ENCODE results near the gene MLEC. TPM values are rescaled to one million over a fixed set of nuclear protein-coding genes. Genes with fewer than 3 reads are reported as not detected.

Gene MLEC
- total RNA-seq, 2 donors from 2014 or later: 49.1 to 63.1 TPM

- no peaks in the 10 kb centered on the region for H3K9me3 ChIP-seq
- no peak for TF ChIP-seq CTCF (IDR thresholded peaks at IDR 0.05)
- ATAC-seq (ENCODE audit: insufficient number of reproducible peaks, low FRiP score, low read depth): no peak
- no peak overlapping the region for H3K27ac ChIP-seq
- no peak overlapping the region for H3K4me3 ChIP-seq
- no peaks in the 10 kb centered on the region for H3K27me3 ChIP-seq (replicated peaks; ENCODE audit: insufficient read depth)
- DNase-seq (ENCODE audit: low spot score): no peak
- H3K4me1 ChIP-seq (ENCODE audit: control insufficient read depth in 1 of 2, low read depth in 2 of 2): no peaks in the 10 kb centered on the region
- no peaks in the 10 kb centered on the region for H3K36me3 ChIP-seq
Observed at GRCh38 chr12:120749256-120749655, 62.3 kb downstream of the MLEC start.

GRCh38 chr12:120750806-120751205 lies 63.9 kb downstream of the MLEC start:
- H3K27ac ChIP-seq: no peak overlapping the region
- H3K27me3 ChIP-seq (replicated peaks; ENCODE audit: insufficient read depth): no peaks in the 10 kb centered on the region
- no peaks in the 10 kb centered on the region for H3K4me1 ChIP-seq (ENCODE audit: control insufficient read depth in 1 of 2, low read depth in 2 of 2)
- DNase-seq (ENCODE audit: low spot score) (no peak), ATAC-seq (ENCODE audit: insufficient number of reproducible peaks, low FRiP score, low read depth) (no peak)
- H3K9me3 ChIP-seq: peaks cover 7% of the 10 kb centered on the region
- no peak overlapping the region for H3K4me3 ChIP-seq
- no peak for TF ChIP-seq CTCF (IDR thresholded peaks at IDR 0.05)
- no peaks in the 10 kb centered on the region for H3K36me3 ChIP-seq

GRCh38 chr12:120751389-120751788 lies 64.4 kb downstream of the MLEC start:
- ATAC-seq (ENCODE audit: insufficient number of reproducible peaks, low FRiP score, low read depth): no peak

More at GRCh38 chr12:120751389-120751788, 64.4 kb downstream of the MLEC start:
- H3K4me3 ChIP-seq: no peak overlapping the region
- H3K9me3 ChIP-seq: peaks cover 7% of the 10 kb centered on the region
- no peak overlapping the region for H3K27ac ChIP-seq
- DNase-seq (ENCODE audit: low spot score): no peak
- H3K36me3 ChIP-seq: no peaks in the 10 kb centered on the region
- no peaks in the 10 kb centered on the region for H3K4me1 ChIP-seq (ENCODE audit: control insufficient read depth in 1 of 2, low read depth in 2 of 2)
- no peak for TF ChIP-seq CTCF (IDR thresholded peaks at IDR 0.05)
- H3K27me3 ChIP-seq (replicated peaks; ENCODE audit: insufficient read depth): no peaks in the 10 kb centered on the region

Other genes starting within 250 kb of the MLEC start
- gene COX6A1, start 249.0 kb upstream of the MLEC start, total RNA-seq: 100 to 1,000 TPM; 229 to 431 TPM
- gene TRIAP1, start 240.8 kb upstream of the MLEC start, total RNA-seq: 10 to 100 TPM in 1 of 2 donors, 1 to 10 TPM in 1; 7.1 to 11.4 TPM
- gene GATC, start 240.7 kb upstream of the MLEC start, total RNA-seq: 10 to 100 TPM; 16.9 to 17.7 TPM
- gene SRSF9, start 217.4 kb upstream of the MLEC start, total RNA-seq: 10 to 100 TPM; 41.0 to 83.5 TPM
- 100 to 1,000 TPM; 167 to 199 TPM for gene DYNLL1, start 191.0 kb upstream of the MLEC start, total RNA-seq
- 10 to 100 TPM; 16.5 to 38.0 TPM for gene COQ5, start 158.0 kb upstream of the MLEC start, total RNA-seq
- gene RNF10, start 152.8 kb upstream of the MLEC start, total RNA-seq: 100 to 1,000 TPM in 1 of 2 donors, 10 to 100 TPM in 1; 98.0 to 165 TPM
- gene POP5, start 105.7 kb upstream of the MLEC start, total RNA-seq: 10 to 100 TPM; 22.3 to 42.4 TPM
- 1 to 10 TPM in 1 of 2 donors, not detected in 1; 1.4 TPM for gene CABP1, start 46.5 kb upstream of the MLEC start, total RNA-seq
- gene UNC119B, start 23.3 kb downstream of the MLEC start, total RNA-seq: 10 to 100 TPM; 26.0 to 26.8 TPM
- gene ACADS, start 38.7 kb downstream of the MLEC start, total RNA-seq: 10 to 100 TPM; 18.3 to 19.6 TPM
- 10 to 100 TPM; 23.7 to 24.8 TPM for gene SPPL3, start 217.2 kb downstream of the MLEC start, total RNA-seq

Measured in thoracic aorta (tissue), 2 donors.